GM12892 (cell line): ENCODE results near the gene CLDN7.

Source experiments
- POLR2A ChIP-seq: IDR thresholded peaks from 2 replicates; pipeline ENCODE4 v1.6.1; 2011; ENCODE audit warnings: low read depth, low read length, control low read depth
- POLR2AphosphoS5 ChIP-seq: IDR thresholded peaks from 2 replicates; pipeline ENCODE4 v1.6.1; 2011; ENCODE audit warnings: low read depth, low read length, control low read depth

- TF ChIP-seq POLR2A (no peak), POLR2AphosphoS5 (no peak)
These were observed 21.4 kb upstream of the CLDN7 start for GRCh38 chr17:7283471-7284216.
